GM06990 (cell line): ENCODE measurements around the gene UXS1.

ENCODE experiments used
- DNase-seq: peaks from one replicate; pipeline ENCODE4 v3.0.0-alpha.2; 2011; ENCODE audit not compliant: insufficient read length; ENCODE audit errors: extremely low read depth
- H3K27me3 ChIP-seq: replicated peaks from 2 replicates; pipeline ENCODE4 v1.6.0; 2011; ENCODE audit warnings: low read length; ENCODE audit not compliant: control insufficient read depth, insufficient read depth
- H3K36me3 ChIP-seq: 2 replicates; pipeline ENCODE4 v1.5.1; 2011; ENCODE audit warnings: low read length; ENCODE audit not compliant: control insufficient read depth, insufficient read depth
- H3K4me3 ChIP-seq: replicated peaks from 2 replicates; pipeline ENCODE4 v1.5.1; 2011; ENCODE audit warnings: low read depth, mild to moderate bottlenecking, control low read depth, low read length
- CTCF ChIP-seq: IDR thresholded peaks from 2 replicates; pipeline ENCODE4 v1.5.1; 2011; ENCODE audit warnings: low read length, control low read depth, mild to moderate bottlenecking, inconsistent platforms; ENCODE audit not compliant: insufficient read depth, poor library complexity, severe bottlenecking

The UXS1 gene

GRCh38 chr2:106073678-106074406 lies 120.3 kb downstream of the UXS1 start:
- no peaks in the 10 kb centered on the region for H3K36me3 ChIP-seq
- DNase-seq, result no peak
- TF ChIP-seq CTCF, result no peak
- H3K27me3 ChIP-seq, result no peaks in the 10 kb centered on the region
- H3K4me3 ChIP-seq, result no peak overlapping the region

GRCh38 chr2:106070181-106070580 lies 123.9 kb downstream of the UXS1 start:
- DNase-seq, result no peak
- Histone ChIP-seq H3K27me3 (no peaks in the 10 kb centered on the region), H3K4me3 (no peak overlapping the region), H3K36me3 (no peaks in the 10 kb centered on the region)
- no peak for TF ChIP-seq CTCF

- Histone ChIP-seq H3K27me3 (no peaks in the 10 kb centered on the region), H3K4me3 (no peak overlapping the region), H3K36me3 (no peaks in the 10 kb centered on the region)
- TF ChIP-seq CTCF, result no peak
- no peak for DNase-seq
Observed at GRCh38 chr2:106068451-106068850, 125.7 kb downstream of the UXS1 start.

DNA sequence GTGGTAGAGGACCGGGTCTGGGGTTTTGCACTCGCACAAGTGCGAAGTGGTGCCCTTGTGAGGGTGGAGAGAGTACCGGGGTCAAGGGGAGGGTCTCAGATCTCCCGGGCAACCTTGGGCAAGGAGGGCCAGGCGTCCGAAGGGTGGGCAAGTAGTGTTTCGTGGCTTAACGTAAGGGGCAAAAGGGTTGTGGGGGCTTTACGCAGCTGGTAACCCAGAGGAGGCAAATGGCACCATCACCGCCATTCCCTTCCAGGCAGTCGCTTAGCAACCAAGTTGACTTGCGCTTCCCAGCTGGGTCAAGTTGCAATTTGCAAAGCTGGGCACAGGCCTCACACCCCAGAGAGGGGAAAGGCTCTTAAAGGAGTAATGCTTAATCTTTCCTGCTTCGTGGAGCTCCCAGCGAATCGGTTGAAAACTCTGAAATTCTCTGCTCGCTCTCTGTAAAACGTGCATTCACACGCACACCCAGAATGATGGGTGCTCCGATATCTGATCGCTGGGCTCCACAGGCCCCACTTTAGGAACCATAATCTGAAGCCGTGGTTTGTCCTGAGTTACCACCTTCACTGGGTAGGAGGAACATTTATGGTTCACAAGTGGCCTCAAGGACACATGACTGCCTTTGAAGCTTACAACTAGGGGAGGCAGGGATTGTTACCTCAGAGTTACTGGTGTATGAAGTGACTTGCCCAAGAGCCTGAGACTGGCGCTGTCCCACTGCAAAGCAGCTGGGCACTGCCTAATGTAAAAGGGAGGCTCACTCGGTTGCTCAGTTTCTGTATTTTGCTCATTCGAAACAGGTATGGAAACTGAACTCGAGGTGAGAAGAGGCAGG lies 127.9 kb downstream of the UXS1 start:
- Histone ChIP-seq H3K36me3 (no peaks in the 10 kb centered on the region), H3K4me3 (no peak overlapping the region), H3K27me3 (no peaks in the 10 kb centered on the region)
- no peak for TF ChIP-seq CTCF
- no peak for DNase-seq

DNA sequence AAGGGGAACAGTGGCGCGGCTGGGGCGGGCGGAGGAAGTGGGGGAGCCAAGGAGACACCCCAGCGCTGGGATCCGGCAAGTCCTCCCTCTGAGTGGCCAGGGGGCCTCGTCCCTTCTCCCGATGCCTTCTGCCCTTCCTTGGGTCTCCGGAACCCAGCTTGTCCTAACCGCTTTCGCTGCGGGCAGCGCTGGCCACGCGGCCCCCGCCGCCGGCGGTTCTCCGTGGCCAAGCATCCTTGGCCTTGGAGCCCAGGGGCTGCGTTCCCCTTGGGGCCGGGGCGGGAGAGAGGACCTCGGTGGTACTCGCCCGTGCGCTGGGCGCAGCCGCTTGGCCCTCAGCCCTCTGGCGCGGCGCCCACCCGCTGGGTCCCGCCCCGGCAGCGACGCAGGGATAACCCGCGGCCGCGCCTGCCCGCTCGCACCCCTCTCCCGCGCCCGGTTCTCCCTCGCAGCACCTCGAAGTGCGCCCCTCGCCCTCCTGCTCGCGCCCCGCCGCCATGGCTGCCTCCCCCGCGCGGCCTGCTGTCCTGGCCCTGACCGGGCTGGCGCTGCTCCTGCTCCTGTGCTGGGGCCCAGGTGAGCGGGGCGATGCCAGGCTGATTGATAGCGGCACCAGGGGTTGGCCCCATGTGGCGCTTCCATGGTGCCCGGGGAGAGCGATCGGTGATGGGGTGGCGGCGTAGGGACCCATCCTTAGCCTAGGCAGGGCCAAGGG lies 128.7 kb downstream of the UXS1 start:
- H3K27me3 ChIP-seq, result no peaks in the 10 kb centered on the region
- TF ChIP-seq CTCF, result no peak
- no peaks in the 10 kb centered on the region for H3K36me3 ChIP-seq
- DNase-seq, result no peak
- H3K4me3 ChIP-seq, result no peak overlapping the region
